GM19351 (cell line): ENCODE data around the gene TMEM130.
A peak's percentile ranks its signal among the peaks of the same experiment; 100 is the strongest.
"Not testable (repeated sequence)": the region's sequence is repeated elsewhere in the genome, so short reads cannot be mapped to it uniquely, and the experiment has no call there.

ENCODE experiments used
- ATAC-seq: cut with Tn5 transposase; IDR thresholded peaks from one replicate; pipeline ENCODE4 v1.9.1; 2021; ENCODE audit warnings: mild to moderate bottlenecking, moderate library complexity; ENCODE audit not compliant: unreplicated experiment

Gene TMEM130

DNA sequence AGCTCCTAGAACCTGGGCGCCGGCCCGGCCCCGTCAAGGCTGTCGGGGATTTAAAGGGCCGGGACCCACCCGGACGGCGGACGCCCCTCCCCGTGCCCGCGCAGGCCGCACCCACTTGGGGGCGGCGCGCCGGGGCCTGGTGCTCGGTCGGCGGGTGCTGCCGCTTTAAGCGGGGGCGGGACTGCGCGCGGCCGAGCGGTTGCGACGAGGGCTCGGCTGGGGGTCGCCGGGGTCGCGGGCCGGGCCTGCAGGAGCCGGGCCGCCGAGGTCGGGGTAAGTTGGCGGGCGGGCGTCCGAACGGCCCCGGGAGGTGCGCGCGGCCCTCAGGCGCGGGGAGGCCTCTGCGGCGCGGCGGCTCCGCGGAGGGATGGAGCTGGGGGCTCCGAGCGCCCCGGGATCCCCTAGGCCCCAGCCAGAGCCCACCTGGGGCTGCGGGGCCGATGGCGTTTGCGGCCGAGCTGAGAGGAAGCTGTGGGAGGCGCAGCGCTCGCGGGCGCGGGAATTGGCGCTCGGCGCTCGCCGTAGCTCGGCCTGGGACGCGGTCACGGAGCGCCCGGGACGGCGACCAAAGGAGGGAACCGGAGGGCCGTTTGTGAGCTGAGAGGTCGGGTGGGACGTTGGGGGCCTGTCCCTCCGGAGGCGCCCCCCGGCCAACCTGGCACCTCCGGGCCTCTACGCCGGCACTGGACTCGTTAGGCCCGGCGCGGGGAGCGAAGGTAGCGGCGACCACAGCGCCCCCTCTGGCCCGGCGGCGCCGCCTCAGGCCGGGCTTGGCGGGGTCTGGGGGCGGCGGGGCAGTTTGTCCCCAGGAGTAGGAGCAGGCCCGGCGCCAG is 8.8 kb upstream of the TMEM130 start, which contains the start of gene TRRAP:
Gene TRRAP (plus strand): TSS at position 168 of the 833 bp plus-strand sequence. CDS start 2,619 bp downstream, outside the sequence.
- ATAC-seq = peak; percentile 61

DNA sequence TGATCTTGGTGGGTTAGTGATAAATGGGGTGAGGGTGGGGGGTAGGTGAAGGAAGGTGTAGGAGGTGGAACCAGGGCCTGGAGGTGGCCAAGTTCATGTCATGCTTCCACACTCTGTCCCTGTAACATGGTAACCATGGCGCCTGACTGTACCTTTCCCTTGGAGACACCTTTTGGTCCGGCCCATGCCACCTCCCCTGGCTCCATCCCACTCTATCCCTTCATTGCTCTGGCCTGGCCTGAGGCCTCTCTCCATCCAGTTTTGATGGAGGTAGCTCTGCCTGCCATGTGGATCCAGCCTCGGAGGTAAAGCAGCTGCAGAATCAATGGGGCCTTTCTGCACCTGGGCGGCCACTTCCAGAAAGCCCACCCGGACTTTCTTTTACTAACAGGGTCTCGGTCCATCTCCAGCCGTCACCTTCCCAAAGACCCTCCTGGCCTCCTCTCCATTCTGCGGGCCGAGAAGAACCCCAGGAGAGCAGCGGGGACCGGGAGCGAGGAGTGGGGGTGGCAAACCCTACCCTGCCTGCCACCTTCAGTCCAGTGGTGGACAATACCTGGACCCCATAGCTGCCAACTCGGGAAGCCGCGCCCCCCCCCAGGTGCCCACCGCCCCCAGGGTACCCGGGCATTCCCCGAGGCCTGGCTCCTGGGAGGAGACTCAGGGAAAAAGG is 8.0 kb upstream of the TMEM130 start:
- ATAC-seq = no peak

DNA sequence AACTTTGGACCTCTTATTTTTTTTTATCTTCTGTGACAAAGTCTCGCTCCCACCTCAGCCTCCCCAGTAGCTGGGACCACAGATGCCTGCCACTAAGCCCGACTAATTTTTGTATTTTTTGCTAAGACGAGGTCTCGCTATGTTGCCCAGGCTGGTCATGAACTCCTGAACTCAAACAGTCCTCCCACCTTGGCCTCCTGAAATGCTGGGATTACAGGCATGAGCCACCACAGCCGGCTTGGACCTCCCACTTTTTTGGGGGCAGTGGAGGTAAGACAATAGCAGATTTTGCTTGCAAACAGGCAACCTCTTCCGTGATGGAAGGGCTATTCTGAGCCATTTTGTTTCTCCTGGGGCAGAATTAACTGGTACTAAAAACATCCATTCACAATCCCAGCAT is 7.3 kb upstream of the TMEM130 start:
- ATAC-seq = no peak

DNA sequence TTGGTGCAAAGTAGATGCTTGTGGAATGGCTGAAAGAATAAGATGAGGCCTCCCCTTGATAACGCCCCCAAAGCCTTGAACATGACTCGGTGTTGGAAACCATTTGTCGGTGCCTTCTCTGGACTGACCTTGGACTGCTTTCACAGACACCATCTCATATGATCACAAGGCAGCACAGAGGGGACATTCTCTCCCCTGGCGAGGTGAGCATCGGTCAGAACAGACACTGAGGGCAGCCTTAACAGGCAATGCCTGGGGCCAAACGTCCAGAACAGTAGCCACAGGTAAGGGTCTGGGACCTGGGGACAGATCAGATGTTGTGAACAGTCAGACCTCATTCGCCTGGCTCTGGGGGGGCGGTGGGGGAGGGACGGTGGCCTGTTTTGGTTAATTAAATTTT is 5.7 kb upstream of the TMEM130 start:
- ATAC-seq = no peak

DNA sequence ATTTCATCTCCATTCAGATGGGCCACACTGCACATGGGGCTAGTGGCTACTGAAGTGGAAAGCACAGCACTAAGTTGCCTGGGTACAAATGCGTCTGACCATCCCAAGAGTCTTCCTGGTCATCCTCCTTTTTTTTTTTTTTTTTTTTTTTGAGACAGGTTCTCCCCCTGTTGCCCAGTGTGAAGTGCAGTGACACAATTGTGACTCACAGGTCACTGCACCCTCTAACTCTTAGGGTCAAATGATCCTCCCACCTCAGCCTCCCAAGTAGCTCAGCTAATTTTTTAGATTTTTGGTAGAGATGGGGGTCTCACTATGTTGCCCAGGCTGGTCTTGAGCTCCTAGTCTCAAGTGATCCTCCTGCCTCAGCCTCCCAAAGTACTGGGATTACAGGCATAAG is 5.1 kb upstream of the TMEM130 start:
- no peak for ATAC-seq

DNA sequence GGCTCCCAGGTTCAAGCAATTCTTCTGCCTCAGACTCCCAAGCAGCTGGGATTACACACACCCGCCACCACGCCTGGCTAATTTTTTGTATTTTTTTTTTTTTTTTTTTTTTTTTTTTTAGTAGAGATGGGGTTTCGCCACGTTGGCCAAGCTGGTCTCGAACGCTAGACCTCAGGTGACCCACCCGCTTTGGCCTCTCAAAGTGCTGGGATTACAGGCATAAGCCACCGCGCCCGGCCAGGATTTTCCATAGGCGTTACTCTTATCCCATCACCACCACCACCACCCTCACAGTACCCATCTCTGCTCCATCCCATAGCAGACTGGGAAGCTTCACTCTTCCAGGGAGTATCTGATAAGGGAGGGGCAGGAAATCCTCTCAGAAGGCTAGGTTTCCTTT is 3.8 kb upstream of the TMEM130 start:
- not testable (repeated sequence) for ATAC-seq

DNA sequence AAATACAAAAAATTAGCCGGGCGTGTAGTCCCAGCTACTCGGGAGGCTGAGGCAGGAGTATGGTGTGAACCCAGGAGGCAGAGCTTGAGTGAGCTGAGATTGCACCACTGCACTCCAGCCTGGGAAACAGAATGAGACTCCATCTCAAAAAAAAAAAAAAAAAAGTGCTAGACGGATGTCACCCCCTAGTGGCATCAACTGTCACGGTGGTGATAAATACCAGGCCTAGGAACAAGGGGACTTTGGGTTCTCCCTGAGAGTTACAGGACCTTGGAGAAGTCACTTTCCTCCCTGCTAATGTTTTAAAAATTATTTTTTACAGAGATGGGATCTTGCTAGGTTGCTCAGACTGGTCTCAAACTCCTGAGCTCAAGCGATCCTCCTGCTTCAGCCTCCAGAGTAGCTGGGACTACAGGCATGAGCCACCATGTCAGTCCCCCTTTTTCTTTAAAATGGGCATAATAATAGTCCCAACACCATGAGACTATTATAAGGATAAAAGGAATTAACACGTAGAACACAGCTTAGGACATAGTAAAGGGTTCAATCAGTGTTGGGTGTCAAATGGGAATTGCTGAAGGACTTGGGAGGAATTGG is 2.6 kb upstream of the TMEM130 start:
- ATAC-seq = no peak

DNA sequence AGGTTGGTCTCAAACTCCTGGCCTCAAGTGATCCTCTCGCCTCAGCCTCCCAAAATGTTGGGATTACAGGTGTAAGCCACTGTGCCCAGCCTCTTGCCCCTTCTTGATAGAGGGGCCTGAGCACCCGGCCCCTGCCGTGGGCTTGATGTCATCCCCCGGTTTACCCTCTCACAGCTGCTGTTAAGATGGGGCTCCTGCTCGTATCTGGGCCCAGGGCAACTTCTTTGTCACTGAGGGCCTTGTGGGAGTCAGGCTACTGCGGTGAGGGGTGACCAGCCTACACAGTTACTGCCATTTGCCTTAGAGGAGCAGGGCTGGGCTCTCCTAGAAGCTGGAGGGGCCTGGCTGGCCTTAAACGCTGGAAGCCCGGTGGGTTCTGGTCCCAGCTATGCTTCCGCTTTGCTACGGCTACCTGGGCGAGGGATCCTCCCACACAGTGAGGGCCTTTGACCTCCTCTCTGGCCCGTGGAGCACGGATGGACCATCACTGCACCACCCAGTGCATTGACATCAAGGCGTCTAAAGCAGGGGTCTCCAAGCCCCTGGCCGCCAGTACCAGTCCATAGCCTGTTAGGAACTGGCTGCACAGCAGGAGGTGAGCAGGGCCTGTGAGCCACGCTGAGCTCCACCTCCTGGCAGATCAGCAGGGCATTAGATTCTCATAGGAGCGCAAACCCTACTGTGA is 1.1 kb upstream of the TMEM130 start:
- ATAC-seq = no peak

DNA sequence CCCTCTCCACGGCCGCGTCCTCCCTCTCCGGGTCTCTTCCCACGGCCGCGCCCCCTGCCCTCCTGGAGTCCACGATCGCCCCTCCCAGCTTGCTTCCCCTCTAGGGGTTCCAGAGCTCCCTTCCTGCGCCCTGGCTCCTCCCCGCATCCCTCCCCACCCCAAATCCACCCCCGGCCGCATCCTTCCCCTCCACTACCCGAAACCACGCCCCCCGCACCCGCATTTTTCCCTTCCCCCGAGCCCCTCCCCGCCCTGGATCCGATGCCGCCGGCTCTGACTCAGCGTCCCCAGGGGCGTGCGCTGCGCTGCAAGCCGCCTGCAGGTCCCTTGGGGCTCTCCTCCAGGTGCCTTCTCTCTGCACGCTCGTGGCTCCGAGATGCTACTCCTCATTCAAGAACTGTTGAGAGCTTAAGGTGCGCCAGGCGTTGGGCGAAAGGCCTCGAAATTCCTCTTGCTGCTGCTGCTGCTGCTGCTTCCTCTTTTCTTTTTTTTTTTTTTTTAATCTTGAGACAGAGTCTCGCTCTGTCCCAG is 372 bp upstream of the TMEM130 start:
- peak; percentile 78 for ATAC-seq

DNA sequence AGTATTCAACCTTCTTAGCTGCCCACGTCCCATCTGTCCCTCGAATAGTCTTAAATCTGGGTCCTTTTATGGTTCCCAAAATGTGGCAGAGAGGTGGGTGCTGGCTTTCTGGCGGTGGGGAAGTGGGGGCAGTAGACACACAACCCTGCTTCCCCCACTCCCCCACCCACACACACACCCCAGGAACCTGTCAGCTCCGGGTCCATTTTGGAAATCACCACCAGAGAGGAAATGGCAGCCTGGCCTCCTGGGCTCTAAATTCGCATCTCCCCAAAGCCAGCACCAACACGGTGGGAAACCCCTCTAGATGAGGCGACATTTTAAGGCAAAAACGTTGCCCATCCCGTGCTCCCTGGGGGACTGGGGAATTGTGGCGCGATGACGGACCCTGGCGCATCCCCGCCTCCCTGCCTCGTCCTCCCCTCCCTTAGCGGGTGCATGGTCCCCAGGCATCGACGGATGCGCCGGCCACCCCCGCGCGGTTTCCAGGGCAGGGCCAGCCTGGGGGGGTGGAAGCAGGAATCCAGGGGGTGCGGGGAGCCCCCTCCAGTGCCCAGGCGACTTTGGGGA is 702 bp downstream of the TMEM130 start:
- ATAC-seq = no peak

DNA sequence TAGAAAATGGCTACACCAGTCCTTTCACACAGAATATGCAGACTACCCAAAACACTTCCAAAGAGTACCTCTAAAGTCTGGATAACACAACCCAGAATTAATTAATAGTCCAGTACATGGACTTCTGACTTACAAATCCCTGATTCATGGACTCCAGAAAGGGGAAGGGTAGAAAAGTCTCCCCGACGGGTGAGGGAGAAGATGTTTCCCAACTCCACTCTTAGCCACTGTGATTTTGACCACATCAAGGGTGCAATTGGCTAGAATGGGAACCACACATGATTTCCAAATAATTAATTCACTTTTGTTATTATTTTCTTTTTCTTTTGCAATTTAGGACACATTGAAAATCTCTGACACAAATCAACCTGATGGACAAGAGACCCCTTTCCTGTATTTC is 1.4 kb downstream of the TMEM130 start:
- ATAC-seq = no peak

DNA sequence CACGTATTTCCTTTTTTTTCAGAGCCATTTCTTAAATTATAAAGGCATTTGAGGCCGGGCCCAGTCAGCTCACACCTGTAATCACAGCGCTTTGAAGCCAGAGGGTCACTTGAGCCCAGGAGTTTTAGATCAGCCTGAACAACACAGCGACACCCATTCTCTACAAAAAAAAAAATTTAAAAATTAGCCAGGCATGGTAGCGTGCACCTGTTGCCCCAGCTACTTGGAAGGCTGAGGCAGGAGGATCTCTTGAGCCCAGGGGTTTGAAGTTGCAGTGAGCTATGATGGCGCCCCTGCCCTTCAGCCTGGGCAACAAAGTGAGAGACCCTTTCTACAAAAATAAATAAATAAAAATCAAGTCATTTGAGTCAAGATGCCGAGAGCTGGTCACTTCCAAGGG is 3.0 kb downstream of the TMEM130 start:
- no peak for ATAC-seq

DNA sequence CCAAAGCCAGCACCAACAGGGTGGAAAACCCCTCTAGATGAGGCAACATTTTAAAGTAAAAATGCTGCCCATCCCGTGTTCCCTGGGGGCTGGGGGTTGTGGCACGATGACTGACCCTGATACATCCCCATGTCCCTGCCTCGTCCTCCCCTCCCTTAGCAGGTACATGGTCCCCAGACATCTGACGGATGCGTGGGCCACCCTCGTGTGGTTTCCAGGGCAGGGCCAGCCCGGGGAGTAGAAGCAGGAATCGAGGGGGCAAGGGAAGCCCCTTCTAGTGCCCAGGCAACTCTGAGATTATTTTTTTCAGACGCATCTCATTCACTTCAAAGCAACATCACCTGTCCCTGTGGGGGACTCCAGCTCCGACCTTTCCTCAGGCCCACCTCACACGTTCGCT is 3.5 kb downstream of the TMEM130 start:
- no peak for ATAC-seq

DNA sequence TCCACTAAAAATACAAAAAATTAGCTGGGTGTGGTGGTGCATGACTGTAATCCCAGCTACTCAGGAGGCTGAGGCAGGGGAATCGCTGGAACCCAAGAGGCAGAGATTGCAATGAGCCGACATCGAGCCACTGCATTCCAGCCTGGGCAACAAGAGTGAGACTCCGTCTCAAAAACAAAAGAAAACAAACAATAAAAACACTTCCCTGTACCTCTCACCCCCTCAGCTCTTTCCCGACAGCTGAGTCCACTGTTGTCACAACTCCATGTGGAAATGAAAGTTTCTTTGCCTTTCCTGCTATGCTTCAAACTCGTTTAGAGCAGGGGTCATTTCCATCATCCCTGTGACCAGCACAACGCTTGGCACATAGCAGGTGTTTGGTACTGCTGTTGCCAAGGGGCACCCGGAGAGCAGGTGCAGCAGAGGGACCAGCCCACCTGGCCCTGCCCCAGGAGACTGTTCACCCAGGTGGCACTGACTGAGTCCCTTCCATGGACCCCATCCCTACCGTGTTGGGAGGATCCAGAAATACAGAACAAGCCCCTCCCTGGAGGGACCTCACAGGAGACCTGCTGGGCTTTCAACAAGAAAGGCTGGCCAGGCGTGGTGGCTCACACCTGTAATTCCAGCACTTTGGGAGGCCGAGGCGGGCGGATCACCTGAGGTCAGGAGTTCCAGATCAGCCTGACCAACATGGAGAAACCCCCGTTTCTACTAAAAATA is 4.9 kb downstream of the TMEM130 start:
- ATAC-seq = no peak

DNA sequence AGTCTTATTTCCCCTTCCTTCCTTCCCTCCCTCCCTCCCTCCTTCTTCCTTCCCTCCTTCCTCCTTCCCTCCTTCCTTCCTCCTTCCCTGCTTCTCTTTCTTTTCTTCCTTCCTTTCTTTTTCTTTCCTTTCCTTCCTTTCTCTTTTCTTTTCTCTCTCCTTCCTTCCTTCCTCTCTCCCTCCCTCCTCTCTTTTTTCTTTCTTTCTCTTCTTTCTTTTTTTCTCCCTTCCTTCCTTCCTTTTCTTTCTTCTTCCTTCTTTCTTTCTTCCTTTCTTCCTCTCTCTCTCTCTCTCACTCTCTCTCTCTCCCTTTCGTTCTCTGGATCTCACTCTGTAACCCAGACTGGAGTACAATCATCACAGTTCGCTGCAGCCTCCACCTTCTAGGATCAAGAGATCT is 6.2 kb downstream of the TMEM130 start:
- ATAC-seq = no peak

DNA sequence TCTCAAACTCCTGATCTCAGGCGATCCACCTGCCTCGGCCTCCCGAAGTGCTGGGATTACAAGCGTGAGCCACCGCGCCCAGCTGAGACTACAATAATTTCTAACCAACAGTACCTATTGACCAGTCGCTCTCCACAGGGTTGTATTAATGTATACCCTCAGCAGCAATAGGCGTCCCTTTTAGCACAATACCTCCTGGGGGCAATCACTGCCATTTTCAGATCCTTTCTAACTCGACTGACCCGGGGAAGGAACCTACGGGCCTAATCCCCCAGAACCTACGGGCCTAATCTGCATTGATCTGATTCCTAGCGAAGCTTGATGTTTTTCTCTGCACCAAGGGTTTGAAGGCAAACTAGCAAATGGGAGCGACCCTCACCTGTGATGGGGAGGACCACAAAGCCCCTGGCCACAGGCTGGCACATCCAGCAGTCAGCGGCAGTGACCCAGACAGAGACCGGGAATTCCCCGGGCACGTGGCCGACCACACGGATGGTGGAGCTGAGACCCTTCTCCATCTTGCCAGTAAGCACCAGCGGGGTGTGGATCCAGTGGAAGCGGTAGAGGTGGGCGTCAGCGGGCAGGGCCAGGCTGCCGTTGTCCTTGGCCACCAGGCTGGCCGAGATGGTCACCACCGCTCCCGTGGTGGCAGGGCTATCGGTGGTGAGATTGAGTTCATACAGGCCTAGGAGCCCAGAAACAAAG is 6.9 kb downstream of the TMEM130 start:
- no peak for ATAC-seq

DNA sequence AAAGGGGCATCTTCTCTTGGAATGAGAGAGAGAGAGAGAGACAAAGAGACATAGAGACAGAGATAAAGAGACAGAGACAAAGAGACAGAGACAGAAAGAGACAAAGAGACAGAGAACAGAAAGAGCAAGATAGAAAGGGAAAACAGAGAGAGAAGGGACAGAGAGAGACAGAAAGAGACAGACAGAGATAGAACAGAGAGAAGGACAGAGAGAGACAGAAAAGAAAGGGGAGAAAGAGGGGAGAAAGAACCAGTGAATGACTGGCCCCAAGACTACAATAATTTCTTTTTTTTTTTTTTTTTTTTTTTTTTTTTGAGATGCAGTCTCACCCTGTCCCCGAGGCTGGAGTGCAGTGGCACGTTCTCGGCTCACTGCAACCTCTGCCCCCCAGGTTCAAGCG is 7.6 kb downstream of the TMEM130 start:
- no peak for ATAC-seq

DNA sequence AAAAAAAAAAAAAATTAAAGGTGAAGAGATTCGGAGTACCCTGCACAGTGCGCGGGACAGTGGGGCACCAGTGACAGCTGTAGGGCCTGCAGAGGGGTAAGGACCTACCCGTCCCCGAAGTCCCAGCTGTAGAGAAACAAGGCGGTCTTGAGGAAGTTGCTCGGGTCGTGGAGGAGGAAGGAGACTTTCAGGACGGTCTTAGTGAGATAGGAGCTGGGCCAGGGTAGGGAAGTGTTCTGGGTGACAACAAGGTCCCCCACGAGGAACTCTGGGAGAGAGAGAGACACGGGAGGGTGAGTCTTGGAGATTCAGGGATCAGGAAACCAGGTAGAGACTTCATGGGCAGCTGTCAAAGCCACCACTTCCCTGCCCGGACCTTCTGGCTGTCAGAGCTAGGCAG is 9.7 kb downstream of the TMEM130 start:
- ATAC-seq = no peak

DNA sequence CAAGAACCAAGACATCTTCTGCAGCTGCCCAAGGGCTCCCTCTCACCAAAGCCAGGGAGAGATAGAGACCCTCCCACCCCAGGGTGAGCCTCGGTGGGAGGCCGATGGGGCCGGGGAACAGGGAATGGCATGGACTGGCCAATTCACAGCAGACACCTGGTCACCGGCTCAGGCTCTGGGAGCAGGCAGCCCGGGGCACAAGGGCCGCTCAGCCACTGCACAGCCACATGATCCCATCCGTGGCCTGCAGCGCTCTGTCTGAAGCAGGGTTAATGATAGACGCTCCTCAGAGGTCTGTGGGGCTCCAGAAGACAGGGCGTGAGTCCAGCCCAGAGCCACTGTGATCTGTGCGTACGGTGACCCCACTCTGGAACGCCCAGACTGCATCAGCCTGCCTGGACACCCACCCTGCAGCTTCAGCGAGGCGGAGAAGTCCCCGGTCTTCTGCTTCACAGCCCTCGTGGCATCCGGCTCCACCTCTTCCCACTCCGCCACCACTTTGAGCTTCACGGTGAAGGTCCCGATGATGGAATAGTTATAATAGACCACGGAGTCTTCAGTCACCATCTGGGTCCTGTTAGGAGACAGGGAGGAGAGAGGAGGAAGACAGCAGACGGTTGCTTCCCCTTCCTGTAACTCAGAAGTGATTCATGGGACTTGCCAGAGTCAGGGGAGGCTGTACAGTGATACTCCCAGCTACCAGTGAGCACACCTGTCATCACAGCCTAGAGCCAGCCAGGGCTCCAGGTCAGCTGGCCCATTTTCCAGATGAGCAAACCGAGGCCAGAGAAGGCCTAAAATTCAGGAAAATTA is 14.0 kb downstream of the TMEM130 start:
- ATAC-seq = no peak
